Upper lobe of left lung (tissue), 4 donors: ENCODE data around the gene SLC25A21.

ENCODE experiments used
- CTCF ChIP-seq, 6 experiments: fragments of 450-650 bp in 4 of 6; fragments of 200-600 bp in 2 of 6; sonication (generic) in 2 of 6; IDR thresholded peaks; one replicate each; pipeline ENCODE4 v1.5.1; 2016 to 2019; ENCODE audit warnings: antibody characterized with exemption in 6 of 6
- EP300 ChIP-seq, 4 donors: sonication (generic); formaldehyde crosslinking; IDR thresholded peaks; one replicate each; pipeline ENCODE4 v1.5.1; 2017; ENCODE audit warnings: antibody characterized with exemption in 4 of 4, control low read depth in 2 of 4

DNA sequence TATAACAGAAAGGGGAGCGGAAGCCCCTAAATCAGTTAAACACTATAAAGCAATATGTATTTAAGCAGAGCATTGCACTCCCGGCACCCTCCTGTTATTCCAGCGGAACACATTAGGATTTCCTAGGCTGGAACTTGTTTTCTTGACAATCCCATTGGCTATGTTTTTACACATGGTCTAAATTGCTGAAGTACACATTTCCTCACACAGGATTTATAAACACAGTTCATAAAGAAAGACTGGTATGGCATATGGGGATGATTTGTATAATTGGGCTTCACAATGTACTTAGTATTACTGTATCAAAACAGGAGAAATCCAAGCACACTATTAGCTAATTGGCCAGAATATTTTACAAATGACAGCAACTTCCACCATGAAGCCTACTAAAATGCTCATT is 487.5 kb downstream of the SLC25A21 start:
- TF ChIP-seq CTCF (IDR thresholded peaks at IDR 0.05) (no peak), EP300 (IDR thresholded peaks at IDR 0.05) (no peak)
